Activated CD4-positive, CD25-positive, alpha-beta regulatory T cell treated with anti-CD3 and anti-CD28 coated beads, Interleukin-2, amount 50 U/mL, for 24 hours (primary cell): Measurements from ENCODE around the gene SLC36A1.
"Not testable (repeated sequence)": the region's sequence is repeated elsewhere in the genome, so short reads cannot be mapped to it uniquely, and the experiment has no call there.

ENCODE experiments used
- ATAC-seq, 2 donors: fragments of 150-1000 bp; cut with Tn5 transposase; one replicate each; pipeline ENCODE4 v1.10.0; 2021; ENCODE audit warnings: mild to moderate bottlenecking in 1 of 2, moderate library complexity in 1 of 2

The SLC36A1 gene

DNA sequence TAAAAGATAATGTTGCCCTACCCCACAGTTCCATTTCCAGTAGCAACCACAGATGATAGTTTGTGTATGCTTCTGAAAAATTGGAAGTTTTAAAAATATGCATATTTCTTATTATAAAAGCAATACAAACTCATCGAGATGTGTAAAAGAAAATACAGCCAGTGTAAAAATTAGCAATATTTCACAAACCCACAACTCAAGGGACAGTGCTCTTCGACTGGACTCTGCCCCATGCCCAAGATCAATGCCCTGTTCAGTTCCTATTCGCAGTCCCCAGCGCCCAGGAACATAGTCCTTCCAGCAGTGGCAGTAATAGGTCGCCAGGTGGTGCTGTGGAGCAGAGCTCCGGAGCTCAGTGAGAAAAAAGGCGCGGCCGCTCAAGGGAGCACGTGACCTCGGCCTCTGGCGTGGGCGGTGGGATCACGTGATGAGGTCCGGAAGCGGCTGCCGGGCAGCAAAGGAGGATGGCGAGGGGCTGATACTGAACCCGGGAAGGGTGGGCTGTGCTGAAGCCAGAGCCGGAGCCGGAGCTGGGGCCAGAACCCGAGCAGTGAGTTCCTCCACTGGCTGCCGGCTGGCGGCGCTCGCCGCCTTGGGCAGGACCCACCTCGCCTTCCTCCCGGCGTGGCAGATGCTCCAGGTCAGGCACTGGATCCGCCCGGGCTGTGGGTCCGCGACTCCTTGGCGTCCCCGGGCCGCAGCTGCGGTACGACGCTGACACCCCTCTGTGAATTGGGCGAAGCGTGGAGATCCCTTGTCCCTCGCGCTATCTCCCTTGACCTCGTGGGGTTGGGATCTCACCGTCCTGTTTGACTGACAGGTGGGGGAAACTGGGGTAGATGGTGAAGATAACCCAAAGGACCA, at the start of gene SLC36A1:
TSS of gene SLC36A1 (plus strand) at position 430 of the 864 bp plus-strand sequence. CDS start 11,190 bp downstream, outside the sequence.
- ATAC-seq: peak; percentile 91 to 96

DNA sequence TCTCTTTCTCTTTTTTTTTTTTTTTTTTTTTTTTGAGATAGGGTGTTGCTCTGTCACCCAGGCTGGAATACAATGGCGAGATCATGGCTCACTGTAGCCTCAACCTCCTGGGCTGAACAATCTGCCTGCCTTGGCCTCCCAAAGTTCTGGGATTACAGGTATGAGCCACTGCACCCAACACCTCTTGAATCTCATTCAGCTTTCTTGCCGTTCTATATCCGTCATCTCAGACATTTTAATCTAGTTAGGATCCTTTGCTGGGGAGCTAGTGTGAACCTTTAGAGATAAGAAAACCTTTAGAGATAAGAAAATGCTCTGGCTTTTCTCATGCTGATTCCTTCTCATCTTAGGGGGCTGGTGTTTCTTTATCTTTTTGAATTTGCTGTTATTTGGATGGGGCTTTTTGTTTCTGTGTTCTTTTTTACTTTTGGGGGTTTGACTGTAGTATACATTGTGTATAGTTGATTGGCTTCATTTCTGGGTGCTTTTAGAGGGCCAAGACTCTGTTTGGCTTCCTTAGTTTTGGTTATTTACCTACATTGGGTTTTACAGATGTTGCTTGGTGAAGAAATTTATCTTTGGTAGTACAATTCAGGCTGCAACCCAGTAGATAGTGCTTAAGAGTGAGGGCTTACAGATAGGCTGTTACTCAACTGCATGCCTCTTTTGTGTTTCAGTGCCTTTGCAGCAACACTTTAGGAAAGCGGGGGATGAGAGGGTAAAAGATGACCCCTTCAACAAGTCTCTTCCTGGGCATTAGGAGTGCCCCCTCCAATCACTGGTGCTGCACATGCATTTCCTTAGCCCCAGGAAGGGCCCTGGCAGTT, 41.9 kb upstream of the SLC36A1 start:
- ATAC-seq: no peak

GRCh38 chr5:151406322-151406947, 41.0 kb upstream of the SLC36A1 start:
- no peak for ATAC-seq

DNA sequence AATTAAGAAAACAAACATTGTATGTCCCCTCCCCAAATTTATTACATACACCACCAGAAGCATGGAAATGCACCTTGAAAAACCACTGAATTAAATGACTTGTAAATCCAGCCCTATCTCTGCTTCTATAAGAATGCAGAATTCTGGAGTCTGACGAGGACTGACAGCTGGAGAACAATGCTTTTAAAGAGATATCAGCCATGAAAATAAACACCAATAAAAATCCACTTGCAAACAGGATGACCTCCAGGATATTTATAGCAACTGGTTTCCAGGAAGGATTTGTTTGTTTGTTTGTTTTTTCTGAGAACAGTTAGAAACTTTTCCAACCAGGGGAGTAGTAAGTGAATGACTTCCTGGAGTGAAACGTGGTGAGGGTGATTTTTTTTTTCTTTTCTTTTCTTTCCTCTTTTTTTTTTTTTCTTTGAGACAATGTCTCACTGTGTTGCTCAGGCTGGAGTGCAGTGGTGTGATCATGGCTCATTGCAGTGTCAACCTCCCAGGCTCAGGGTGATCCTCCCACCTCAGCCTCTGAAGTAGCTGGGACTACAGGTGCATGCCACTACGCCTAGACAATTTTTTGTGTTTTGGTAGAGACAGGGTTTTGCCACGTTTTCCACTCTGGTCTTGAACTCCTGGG, 38.7 kb upstream of the SLC36A1 start:
- no peak for ATAC-seq

DNA sequence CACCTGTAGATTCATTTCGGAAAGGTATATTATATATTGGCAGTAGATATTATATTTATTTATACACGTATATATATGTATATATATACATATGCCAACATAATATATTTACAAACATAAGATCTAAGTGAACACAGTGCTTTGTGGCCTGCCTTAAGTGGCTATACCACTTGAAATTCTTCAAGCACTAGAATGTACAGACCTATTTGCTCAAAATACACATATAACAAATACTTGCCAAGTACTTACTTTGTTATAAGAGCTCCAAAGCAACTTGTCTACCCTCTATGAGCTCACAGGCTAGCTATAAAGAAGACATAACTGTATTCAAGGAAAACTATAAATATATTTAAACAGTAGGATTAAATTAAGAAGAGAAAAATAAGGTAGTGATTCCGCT, 33.6 kb upstream of the SLC36A1 start:
- ATAC-seq: no peak

- ATAC-seq: no peak
These were observed 32.9 kb upstream of the SLC36A1 start for GRCh38 chr5:151414536-151414935.

DNA sequence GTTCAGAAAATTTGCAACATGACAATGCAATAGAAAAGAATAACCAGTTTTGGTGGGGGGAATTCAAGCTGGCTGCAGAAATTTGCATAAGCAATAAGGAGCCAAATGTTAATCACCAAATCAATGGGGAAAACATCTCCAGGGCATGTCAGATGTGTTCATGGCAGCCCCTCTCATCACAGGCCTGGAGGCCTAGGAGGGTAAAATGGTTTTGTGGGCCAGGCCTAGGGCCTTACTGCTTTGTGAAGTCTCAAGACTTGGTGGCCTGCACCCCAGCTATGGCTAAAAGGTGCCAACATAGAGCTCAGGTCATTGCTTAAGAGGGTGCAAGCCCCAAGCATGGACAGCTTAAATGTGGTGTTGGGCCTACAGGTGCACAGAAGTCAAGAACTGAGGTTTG, 29.7 kb upstream of the SLC36A1 start:
- ATAC-seq: no peak

GRCh38 chr5:151420127-151420526, 27.3 kb upstream of the SLC36A1 start:
- no peak for ATAC-seq

DNA sequence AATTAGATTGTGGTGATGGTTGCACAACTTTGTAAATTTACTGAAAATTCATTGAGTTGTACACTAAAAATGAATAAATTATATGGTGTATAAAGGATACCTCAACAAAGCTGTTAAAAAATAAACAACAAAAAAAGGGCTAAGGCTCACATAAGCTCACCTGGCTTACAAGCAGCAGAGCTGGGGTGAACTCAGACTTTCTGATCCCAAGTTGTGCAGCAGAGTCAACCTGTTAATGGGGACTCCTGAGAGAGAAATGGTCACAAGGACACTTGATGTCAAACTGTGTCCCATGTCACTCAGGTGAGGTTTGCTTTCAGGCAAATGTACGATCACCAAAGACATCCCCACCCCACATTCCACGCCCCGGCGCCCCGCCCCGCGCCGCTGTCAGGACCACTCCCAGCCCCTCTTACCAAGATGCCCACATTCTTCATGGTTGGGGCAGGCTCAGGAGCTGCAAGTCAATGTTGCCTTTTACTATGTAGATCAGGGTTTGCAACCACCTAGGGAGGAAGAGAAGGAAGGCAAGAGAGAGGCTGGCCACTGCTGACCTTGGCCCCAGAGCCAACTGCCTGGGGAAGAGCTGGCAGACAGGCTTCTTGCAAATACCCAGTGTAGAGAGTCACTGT, 22.4 kb upstream of the SLC36A1 start:
- no peak for ATAC-seq

DNA sequence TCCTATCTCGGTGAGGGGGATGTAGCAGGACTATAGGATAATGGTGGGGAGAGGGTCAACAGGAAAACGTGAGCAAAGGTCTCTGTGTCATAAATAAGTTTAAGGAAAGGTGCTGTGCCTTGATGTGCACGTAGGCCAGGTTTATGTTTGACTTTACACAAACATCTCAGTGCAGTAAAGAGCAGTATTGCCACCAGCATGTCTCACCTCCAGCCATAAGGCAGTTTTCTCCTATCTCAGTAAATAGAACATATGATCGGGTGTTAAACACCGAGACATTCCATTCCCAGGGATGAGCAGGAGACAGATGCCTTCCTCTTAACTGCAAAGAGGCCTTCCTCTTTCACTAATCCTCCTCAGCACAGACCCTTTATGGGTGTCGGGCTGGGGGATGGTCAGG, 21.1 kb upstream of the SLC36A1 start:
- not testable (repeated sequence) for ATAC-seq

- ATAC-seq: peak in 1 of 2 donors; percentile 59
These were observed 20.1 kb upstream of the SLC36A1 start for GRCh38 chr5:151427258-151427657.

- ATAC-seq: no peak
These were observed 16.7 kb upstream of the SLC36A1 start for GRCh38 chr5:151430731-151431130.

- ATAC-seq: no peak
These were observed 15.7 kb upstream of the SLC36A1 start for GRCh38 chr5:151431666-151432065.

DNA sequence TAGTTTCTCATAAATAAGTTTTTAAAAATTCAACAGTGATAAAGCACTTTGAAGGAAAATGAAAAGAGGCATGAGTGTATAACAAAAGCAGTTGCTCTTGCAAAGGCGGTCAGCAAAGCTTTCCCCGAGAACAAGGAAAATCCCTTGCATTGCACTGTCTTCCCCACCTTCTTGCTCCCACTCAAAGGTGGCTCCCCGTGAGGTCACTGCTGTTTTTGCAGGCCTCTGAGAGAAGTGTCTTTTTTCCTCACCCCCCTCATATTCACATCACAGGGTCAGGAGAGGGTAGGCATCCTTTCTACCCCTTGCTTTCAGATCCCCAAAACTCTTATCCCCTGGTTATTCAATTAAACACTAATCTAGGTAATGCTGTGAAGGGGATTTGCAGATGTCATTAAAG, 15.2 kb upstream of the SLC36A1 start:
- no peak for ATAC-seq

DNA sequence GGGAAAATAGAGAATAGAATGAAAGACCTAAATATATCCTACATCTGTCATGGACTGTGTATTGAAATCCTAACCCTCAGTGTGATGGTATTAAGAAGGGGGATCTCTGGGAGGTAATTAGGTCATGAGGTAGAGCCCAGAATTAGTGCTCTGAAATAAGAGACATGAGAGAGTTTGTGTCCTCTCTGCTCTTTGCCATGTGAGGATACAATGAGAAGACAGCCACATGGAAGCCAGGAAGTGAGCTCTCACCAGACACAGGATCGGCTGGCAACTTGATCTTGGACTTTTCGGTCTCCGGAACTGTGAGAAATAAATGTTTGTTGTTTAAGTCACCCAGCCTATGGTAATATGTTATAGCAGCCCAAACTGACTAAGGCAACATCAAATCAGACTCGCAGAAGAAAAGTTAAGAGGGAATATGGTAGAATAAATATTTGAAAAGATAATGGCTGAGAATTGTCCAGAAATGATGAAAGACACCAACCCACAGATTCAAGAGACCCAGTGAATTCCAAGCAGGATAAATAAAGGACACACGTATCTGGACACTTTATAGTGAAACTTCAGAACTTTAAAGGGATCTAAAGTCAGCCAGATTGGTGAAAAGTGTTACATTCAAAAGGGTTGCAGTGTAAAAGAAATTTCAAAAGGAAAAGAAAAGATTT, 12.7 kb upstream of the SLC36A1 start:
- no peak for ATAC-seq

GRCh38 chr5:151448038-151448985, 909 bp downstream of the SLC36A1 start:
- ATAC-seq: peak in 1 of 2 donors; percentile 5

DNA sequence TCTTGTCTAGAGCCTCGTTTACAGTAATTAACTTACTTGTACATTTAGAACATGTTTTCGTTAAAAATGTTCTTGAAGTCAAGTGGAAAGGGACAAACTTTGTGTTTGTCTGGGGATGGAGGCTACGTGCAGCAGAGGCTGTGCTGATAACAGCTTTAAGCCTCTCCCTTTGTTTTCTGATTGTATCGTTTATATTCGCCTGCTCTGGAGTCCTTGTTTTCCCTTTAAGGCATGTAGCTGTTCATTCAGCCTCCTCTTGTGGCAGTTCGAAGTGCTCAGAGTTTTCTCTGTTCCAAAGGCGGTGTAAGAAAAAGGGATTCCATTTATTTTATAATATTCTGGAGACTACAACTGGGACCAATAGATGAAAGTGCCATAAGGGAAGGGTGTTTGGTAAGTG, 1.9 kb downstream of the SLC36A1 start:
- ATAC-seq: no peak

GRCh38 chr5:151449839-151450238, 2.4 kb downstream of the SLC36A1 start:
- ATAC-seq: no peak

DNA sequence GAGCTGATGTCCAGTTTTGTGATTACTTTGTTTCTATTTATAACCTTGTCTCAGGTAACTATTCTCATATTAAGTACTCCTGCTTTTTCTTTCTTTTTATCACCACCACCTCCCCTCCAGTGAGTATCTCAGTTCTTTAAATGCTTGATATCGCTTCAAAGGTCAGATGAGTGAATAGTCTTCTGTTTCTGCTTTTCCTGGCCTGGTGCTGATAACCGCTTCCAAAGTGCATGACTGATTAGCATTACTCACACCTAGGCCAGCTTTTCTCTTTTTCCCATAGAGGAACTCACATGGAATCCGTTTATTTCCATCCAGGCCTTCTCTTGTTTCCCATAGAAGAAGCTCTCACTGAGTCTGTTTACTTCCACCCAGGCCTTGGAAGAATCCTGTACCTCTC, 3.2 kb downstream of the SLC36A1 start:
- no peak for ATAC-seq
